Measurements from ENCODE around the gene ATRNL1.

The ATRNL1 gene

GRCh38 chr10:115093286-115093775 is at the start of gene ATRNL1:
Gene ATRNL1, plus strand, starts transcription at chr10:115093365. Its CDS starts 386 bp downstream, at chr10:115093751.
- DNase-seq = peak; percentile 29

- DNase-seq = no peak
Observed at GRCh38 chr10:115043719-115044118, 49.4 kb upstream of the ATRNL1 start.

GRCh38 chr10:115044891-115045290 is 48.3 kb upstream of the ATRNL1 start:
- DNase-seq = peak; percentile 56

GRCh38 chr10:115045499-115045898 is 47.7 kb upstream of the ATRNL1 start:
- DNase-seq = no peak

GRCh38 chr10:115046686-115047236 is 46.4 kb upstream of the ATRNL1 start:
- DNase-seq = no peak

GRCh38 chr10:115047705-115048104 is 45.5 kb upstream of the ATRNL1 start:
- no peak for DNase-seq

- DNase-seq = no peak
Observed at GRCh38 chr10:115049318-115049717, 43.8 kb upstream of the ATRNL1 start.

GRCh38 chr10:115049960-115050359 is 43.2 kb upstream of the ATRNL1 start:
- peak; percentile 74 for DNase-seq

- no peak for DNase-seq
Observed at GRCh38 chr10:115050375-115051010, 42.7 kb upstream of the ATRNL1 start.

- no peak for DNase-seq
Observed at GRCh38 chr10:115051216-115051615, 41.9 kb upstream of the ATRNL1 start.

GRCh38 chr10:115052226-115052625 is 40.9 kb upstream of the ATRNL1 start:
- no peak for DNase-seq

GRCh38 chr10:115052728-115053127 is 40.4 kb upstream of the ATRNL1 start:
- no peak for DNase-seq

- no peak for DNase-seq
Observed at GRCh38 chr10:115056186-115056585, 37.0 kb upstream of the ATRNL1 start.

- no peak for DNase-seq
Observed at GRCh38 chr10:115059301-115059898, 33.8 kb upstream of the ATRNL1 start.

- no peak for DNase-seq
Observed at GRCh38 chr10:115063701-115064658, 29.2 kb upstream of the ATRNL1 start.

- no peak for DNase-seq
Observed at GRCh38 chr10:115065801-115066200, 27.4 kb upstream of the ATRNL1 start.

- DNase-seq = no peak
Observed at GRCh38 chr10:115066528-115066927, 26.6 kb upstream of the ATRNL1 start.

GRCh38 chr10:115073796-115074195 is 19.4 kb upstream of the ATRNL1 start:
- DNase-seq = no peak

- DNase-seq = peak; percentile 32
Observed at GRCh38 chr10:115082506-115082905, 10.7 kb upstream of the ATRNL1 start.

- DNase-seq = no peak
Observed at GRCh38 chr10:115084277-115084850, 8.8 kb upstream of the ATRNL1 start.

- DNase-seq = no peak
Observed at GRCh38 chr10:115091161-115091560, 2.0 kb upstream of the ATRNL1 start.

GRCh38 chr10:115092258-115092554 is 959 bp upstream of the ATRNL1 start:
- DNase-seq = peak; percentile 50

Data from kidney glomerular epithelial cell (primary cell).